Lung (tissue), 12 donors: ENCODE data around the gene CHM. TPM values are rescaled to one million over a fixed set of nuclear protein-coding genes. Genes with fewer than 3 reads are reported as not detected.
"Not testable (repeated sequence)": the region's sequence is repeated elsewhere in the genome, so short reads cannot be mapped to it uniquely, and the experiment has no call there.

Experiments
- ATAC-seq: fragments of 200-7000 bp; cut with Tn5 transposase; one replicate; pipeline ENCODE4 v1.9.1; 2020; ENCODE audit warnings: moderate number of reproducible peaks; ENCODE audit not compliant: insufficient read depth, low FRiP score
- DNase-seq, 3 donors: peaks; one replicate each; pipeline ENCODE4 v3.0.0-alpha.2; 2013 to 2017
- H3K27ac ChIP-seq, 2 donors: one replicate each; pipeline ENCODE4 v1.5.1; 2013; ENCODE audit warnings: mild to moderate bottlenecking in 2 of 2, moderate library complexity in 2 of 2, control low read depth in 1 of 2, inconsistent platforms in 1 of 2, low read depth in 1 of 2, low read length in 1 of 2
- H3K27me3 ChIP-seq, 3 donors: one replicate each; pipeline ENCODE4 v1.5.1; 2013; ENCODE audit warnings: low read length in 2 of 3; ENCODE audit not compliant: control insufficient read depth in 3 of 3, insufficient read depth in 3 of 3
- H3K36me3 ChIP-seq, 4 donors: one replicate each; pipeline ENCODE4 v1.5.1; 2013; ENCODE audit warnings: low read length in 4 of 4, mild to moderate bottlenecking in 1 of 4, moderate library complexity in 1 of 4; ENCODE audit not compliant: control insufficient read depth in 4 of 4, insufficient read depth in 4 of 4
- H3K4me1 ChIP-seq, 5 donors: one replicate each; pipeline ENCODE4 v1.5.1; 2013; ENCODE audit warnings: low read length in 5 of 5, mild to moderate bottlenecking in 2 of 5, moderate library complexity in 1 of 5; ENCODE audit not compliant: control insufficient read depth in 5 of 5, insufficient read depth in 5 of 5
- H3K4me3 ChIP-seq: one replicate; pipeline ENCODE4 v1.5.1; 2013; ENCODE audit warnings: mild to moderate bottlenecking, control low read depth, moderate library complexity
- H3K9ac ChIP-seq, 2 donors: one replicate each; pipeline ENCODE4 v1.5.1; 2013; ENCODE audit warnings: low read length in 2 of 2, control low read depth in 1 of 2; ENCODE audit not compliant: insufficient read depth in 1 of 2
- H3K9me3 ChIP-seq, 4 donors: one replicate each; pipeline ENCODE4 v1.5.1; 2013; ENCODE audit warnings: low read length in 3 of 4, mild to moderate bottlenecking in 1 of 4, moderate library complexity in 1 of 4; ENCODE audit not compliant: control insufficient read depth in 4 of 4, insufficient read depth in 3 of 4
- CTCF ChIP-seq: IDR thresholded peaks from 2 replicates; pipeline ENCODE4 v1.5.1; 2012; ENCODE audit warnings: mild to moderate bottlenecking; ENCODE audit errors: control extremely low read depth, extremely low read depth
- WGBS, 2 donors: extraction: QIAGEN DNeasy Blood & Tissue Kit; methylation state at CpG; one replicate each; pipeline ENCODE4 v1.1.7; 2013; 5-methylcytosine and 5-hydroxymethylcytosine counted together
- polyA plus RNA-seq, 2 donors: library from polyadenylated mRNA; stranded (reverse); fragments of 200-250 nt; gene quantifications; one replicate each; pipeline ENCODE4 v1.2.1, GENCODE V29; 2013
- total RNA-seq, 2 donors: library from RNA; depleted of rRNA in 1 of 2; stranded (reverse); fragments of >200 nt in 1 of 2; gene quantifications; one replicate each; pipeline ENCODE4 v1.2.1, GENCODE V29; 2014 to 2021
- donor health status: control.
- donor health status: control.
- donor health status: Bipolar disorder and iron deficiency.
- donor health status: healthy.
- donor health status: DM: yes; HTN: yes; CAD: no.

CHM gene
- total and polyA plus RNA-seq, 4 donors: 9.2 to 44.8 (median 12.0) TPM

GRCh38 chrX:86014421-86014820 is 32.9 kb downstream of the CHM start:
- H3K9me3 ChIP-seq: no peaks in the 10 kb centered on the region
- no peak overlapping the region for H3K27ac ChIP-seq
- no peaks in the 10 kb centered on the region for H3K36me3 ChIP-seq
- WGBS, 2 donors: 74 to 98% methylated on average over 5 of the region's 5 CpGs
- TF ChIP-seq CTCF: no peak
- H3K4me3 ChIP-seq: no peak overlapping the region
- H3K27me3 ChIP-seq: no peaks in the 10 kb centered on the region
- no peaks in the 10 kb centered on the region for H3K4me1 ChIP-seq
- DNase-seq (no peak), ATAC-seq (no peak)
- H3K9ac ChIP-seq: no peak overlapping the region

GRCh38 chrX:86013792-86014191 is 33.6 kb downstream of the CHM start:
- Histone ChIP-seq H3K4me1 (no peaks in the 10 kb centered on the region), H3K27ac (no peak overlapping the region), H3K36me3 (no peaks in the 10 kb centered on the region), H3K9me3 (no peaks in the 10 kb centered on the region), H3K27me3 (no peaks in the 10 kb centered on the region), H3K9ac (no peak overlapping the region), H3K4me3 (no peak overlapping the region)
- ATAC-seq (no peak), DNase-seq (no peak)
- no peak for TF ChIP-seq CTCF
- 72 to 86% methylated on average over 3 of the region's 3 CpGs for WGBS, 2 donors

GRCh38 chrX:86012188-86012587 is 35.2 kb downstream of the CHM start:
- Histone ChIP-seq H3K4me1 (no peaks in the 10 kb centered on the region), H3K4me3 (no peak overlapping the region), H3K27ac (no peak overlapping the region), H3K9ac (no peak overlapping the region), H3K9me3 (no peaks in the 10 kb centered on the region), H3K27me3 (no peaks in the 10 kb centered on the region), H3K36me3 (no peaks in the 10 kb centered on the region)
- ATAC-seq: no peak
- no peak for DNase-seq
- WGBS, 2 donors: 88 to 100% methylated on average over 1 of the region's 1 CpG
- TF ChIP-seq CTCF: no peak

GRCh38 chrX:86009803-86010202 is 37.6 kb downstream of the CHM start:
- H3K27me3 ChIP-seq, DNase-seq, H3K9me3 ChIP-seq, H3K36me3 ChIP-seq, H3K4me3 ChIP-seq, H3K9ac ChIP-seq, H3K27ac ChIP-seq, ATAC-seq, H3K4me1 ChIP-seq: not testable (repeated sequence)
- 77% methylated on average over 1 of the region's 1 CpG; no CpG with 5 or more reads in 1 of the 2 donors for WGBS, 2 donors

GRCh38 chrX:86007891-86008290 is 39.5 kb downstream of the CHM start:
- not testable (repeated sequence) for H3K27ac ChIP-seq, H3K9me3 ChIP-seq, ATAC-seq, H3K9ac ChIP-seq, H3K36me3 ChIP-seq, H3K4me1 ChIP-seq, DNase-seq, H3K4me3 ChIP-seq, H3K27me3 ChIP-seq
- 88 to 95% methylated on average over 4 of the region's 4 CpGs for WGBS, 2 donors
